Activated CD8-positive, alpha-beta memory T cell treated with anti-CD3 and anti-CD28 coated beads, Interleukin-2, amount 50 U/mL, for 24 hours (primary cell): Measurements from ENCODE around the gene GSTM3.
"Not testable (repeated sequence)": the region's sequence is repeated elsewhere in the genome, so short reads cannot be mapped to it uniquely, and the experiment has no call there.

Experiments
- DNase-seq: peaks from one replicate; pipeline ENCODE4 v3.0.0-alpha.2; 2020; ENCODE audit errors: extremely low read depth

Gene GSTM3

DNA sequence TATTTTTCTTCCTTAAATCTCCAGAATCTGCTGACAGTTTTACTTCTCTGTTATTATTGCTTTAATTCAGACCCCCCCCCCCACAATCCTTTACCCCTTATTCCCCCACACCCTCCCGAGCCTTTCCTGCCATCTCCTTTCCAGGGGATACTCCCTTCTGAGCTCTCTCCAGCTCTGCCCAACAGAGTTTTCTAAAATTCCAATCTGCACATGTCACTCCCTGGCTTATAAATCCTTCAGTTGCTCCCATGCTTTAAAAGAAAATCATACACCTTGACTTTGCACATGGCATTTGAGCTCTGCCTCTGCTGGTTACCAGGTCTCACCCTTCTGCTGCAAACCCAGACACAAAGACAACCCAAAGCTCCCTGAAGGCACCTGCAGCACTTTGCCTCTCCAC, 34.6 kb upstream of the GSTM3 start:
- no peak for DNase-seq

DNA sequence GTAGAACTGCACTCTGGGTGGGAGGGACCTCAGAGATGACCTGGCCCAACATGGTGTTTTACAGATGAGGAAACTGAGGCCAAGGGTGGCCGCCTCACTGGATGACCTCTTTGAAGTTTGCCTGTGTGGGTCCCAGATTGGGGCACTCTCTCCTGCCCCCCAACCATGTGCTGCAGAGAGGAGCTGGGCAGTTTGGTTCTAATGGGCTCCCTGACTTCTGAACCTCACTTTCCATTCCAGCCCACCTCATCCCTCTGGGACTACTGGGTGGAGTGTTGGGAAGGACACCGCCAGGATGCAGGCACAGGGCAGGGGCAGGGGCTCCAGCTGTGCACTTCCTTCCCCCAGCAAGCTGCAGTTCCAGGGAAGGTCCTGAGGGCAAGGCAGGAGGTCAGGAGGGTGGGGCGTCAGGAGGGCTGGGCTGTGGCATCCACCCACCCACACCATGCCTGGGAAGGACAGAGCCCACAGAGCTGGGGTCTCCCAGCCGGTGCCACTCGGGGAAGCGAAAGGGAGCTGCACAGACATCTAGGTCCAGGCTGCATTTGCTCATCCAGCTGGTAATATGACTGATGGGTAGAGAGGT, 33.2 kb upstream of the GSTM3 start:
- no peak for DNase-seq

DNA sequence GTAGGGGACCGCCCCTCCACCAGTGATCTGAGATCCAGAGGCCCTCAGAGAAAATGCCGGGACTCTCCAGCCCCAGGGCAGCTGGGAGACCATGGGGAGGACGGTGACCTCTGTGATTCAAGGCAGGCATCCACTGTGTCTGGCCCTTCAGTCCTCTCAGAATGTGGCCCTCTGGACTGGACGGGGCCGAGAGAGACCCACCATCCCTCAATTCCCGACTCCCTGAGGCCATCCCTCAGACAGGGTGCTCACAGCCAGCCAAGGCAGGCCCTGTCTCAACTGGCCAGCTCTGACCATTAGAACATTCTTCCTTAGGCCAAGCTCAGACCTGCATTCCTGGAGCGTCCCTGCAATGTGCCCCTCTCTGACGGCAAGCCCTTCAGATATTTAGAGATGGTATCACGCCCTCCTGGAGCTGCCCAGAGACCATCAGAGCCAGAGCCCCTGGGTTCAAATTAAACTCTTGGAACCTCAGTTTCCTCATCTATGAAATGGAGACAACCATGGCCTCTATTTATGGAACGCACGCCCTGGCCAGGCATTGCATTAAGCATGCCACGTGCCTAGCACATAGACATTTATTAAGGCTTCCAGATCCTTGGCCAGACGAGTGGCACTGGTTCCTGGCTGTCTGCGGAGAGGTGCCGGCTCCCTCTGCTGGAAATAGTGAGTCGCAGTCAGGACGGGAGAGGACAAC, 32.5 kb upstream of the GSTM3 start:
- DNase-seq: peak; percentile 39

DNA sequence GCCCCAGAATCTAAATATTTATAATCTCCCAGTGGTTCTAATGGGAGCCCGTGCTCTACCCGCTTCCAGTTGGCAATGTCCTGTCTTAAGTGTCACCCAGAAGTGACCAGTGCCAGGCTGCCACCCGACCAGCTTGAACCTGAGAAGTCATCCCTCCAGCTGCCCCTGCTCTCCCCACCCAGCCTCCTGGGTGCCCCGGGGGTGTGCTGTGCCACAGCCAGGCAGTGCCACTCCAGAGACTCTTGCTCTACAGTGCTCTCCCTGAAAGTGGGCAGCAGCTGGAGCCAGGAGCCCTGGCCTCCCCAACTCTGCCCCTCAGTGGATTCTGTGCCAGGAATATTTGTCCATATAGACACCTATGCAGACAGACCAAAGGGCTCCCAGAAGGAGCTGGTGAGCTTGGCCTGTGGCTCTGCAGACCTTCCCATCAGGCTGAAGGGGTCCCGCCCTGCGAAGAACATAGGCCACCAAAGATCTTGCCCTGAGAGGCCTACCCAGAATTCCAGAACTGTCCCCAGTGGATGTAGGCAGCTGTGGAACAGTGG, 31.9 kb upstream of the GSTM3 start:
- DNase-seq: no peak

DNA sequence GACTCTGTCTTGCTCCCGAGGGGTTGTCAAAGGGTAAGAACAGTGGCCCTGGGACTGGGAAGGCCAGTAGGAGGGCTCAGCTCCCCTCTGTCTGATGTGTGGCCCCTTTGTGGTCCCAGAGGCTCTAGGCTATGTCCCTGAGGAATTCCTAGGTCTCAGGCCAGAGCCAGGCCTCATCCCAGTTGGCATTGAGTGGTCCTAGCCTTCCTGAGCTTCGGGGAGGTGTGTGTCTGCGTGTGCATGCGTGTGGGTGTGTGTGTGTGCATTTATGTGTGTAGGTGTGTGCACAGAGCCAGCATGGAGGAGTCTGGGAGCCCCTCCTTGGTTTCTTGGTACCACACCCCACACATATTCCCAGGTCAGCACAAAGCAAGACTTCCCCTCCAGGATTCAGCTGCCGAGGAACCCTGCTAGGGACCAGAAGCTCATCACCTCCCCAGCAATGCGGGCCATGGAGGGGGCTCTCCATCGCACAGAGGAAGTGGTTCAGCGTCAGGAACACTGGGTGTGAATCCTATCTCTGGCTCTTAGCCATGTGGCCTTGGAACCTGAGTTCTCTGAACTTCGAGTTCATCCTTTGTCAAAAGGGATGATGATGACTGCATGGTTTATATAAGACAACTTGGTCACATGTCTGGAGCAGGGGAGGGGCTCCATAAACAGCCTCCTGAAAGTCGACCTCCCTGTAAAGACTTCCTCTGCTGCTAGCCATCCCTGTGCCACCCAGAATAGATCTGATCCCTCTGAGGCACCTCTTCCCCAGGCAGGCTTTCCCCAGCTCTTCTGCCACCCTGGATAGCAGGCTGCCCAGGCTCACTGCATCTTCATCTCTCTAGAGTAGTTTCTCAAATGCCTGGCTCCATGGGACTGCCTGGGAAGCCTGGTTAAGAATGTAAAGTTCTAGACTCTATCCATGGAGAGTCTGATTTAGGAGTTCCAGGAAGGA, 31.1 kb upstream of the GSTM3 start:
- DNase-seq: no peak

DNA sequence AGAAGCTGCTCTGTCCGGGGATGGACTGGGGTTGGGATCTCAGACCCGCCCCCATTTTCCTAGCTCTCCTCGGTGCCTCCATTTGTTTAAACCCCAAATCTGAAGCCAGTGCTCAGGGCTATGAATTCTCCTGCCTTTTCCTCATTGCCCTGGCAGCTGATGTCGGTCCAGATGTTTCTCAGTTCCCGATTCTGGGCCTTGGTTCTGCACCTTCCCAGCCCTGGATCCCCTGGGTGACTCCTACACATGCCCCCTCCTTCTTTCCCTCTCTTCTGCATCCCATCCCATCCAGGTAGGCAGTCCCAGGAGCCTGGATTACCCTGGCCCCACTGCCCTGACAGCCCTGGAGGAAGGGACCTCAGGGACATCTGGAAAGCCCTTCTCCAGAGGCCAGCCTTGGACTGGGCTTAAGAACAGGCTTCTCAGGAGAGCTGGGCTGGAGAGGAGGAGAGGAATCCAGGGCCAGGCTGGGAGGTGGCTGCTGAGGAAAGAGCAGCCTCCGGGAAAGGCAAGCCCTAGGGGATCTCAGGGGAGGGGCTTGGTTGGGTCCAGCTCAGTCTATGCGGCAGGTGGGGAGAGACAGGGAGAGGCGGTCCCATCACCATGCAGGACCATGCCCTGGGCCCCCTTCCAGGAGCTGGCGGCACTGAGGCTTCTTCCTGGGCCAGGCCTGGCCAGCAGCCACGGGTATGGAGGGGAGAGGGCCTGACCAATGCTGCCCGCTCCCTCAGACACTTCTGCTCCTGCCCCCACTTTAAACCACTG, 29.7 kb upstream of the GSTM3 start:
- no peak for DNase-seq

DNA sequence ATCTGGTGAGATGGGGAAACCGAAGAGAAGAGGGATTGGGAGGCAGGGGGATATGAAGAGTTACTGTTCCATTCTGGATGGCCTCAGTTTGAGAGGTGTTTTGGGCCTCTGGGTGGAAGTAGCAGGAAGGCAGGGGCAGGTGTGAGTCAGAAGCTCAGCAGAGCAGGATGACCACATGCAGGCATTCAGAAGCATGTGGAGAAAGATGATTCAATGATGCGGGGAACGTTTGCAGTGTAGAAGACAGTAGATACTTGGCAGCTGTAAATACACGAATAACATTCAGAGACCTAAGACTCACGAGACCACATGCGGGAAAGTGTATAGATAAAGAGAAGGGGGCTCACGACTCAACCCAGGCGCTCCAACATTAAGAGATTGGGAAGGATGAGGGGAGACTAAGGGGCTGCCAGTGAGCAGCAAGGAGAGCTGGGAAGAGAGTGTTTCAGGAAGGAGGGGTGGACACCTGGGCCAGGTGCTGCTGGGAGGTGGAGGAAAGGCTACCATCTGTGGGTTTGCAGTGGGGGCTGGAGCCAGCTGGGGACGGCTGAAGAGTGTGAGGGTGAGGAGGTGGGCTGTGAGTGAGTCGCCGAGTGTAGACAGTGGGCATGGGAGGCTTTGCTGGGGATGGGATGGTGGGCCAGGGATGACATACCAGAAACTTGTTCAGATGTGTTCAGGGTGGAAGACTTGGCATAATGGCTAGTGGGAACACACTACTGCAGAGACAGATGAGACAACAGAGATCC, 28.7 kb upstream of the GSTM3 start:
- DNase-seq: no peak

DNA sequence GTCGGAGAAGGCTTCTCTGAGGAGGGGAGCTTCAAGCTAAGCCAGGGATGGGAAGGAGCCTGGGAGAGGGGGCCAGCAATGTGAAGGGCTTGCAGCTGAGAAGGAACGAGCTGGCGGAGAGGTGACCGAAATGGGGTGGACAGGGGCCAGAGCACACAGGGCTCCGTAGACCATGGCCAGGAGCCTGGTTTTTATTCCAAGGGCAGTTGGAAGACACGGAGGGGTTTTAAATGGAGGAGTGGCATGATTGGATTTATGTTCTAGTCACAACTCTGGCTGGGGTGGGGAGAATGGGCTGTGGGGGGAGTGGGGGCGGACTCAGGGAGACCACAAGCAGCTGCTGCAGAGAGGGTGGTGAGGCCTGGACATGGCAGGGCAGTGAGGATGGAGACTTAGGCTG, 28.0 kb upstream of the GSTM3 start:
- DNase-seq: no peak

DNA sequence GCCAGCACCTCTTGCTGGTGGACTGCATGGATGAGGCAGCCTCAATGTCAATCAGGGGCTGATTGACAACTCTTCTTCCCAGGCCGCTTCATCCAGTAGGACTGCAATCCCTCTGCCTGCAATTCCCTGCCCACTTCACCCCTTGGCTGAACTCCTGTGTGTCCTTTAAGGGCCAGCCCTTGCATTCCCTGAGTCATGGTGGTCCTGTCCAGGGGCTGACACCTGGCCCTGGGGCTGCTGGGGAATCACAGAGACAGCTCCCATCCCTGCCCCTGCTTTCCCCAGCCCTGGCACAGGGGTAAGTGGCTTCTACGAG, 27.5 kb upstream of the GSTM3 start:
- no peak for DNase-seq

DNA sequence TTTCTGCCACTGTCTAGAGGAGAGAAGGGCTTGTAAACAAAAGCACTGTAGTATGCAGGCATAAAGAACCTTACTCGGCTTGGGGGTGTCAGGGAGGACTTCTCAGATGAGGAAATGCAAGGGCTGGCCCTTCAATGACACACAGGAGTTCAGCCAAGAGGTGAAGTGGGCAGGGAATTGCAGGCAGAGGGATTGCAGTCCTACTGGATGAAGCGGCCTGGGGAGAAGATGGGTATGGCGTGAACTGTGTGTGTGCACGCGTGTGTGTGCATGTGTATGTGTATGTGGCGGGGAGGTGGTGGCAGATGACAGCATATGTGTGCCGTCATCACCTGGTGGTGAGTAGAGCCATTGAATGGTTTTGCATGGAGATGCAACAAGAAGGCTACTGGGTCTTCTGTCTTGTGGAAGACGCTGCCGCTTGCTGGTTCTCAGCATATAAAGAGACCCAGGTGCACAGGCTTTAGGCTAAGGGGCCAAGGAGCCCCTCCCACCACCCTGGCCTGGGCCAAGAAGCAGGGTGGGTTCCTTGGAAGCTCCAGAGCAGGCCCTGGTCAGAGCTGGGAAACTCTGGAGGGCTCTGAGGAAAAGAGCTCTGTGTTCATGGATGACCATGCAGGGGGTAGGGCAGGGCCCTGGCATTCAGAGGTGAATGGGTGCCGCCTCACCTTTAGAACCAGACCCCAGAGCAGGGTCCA, 26.9 kb upstream of the GSTM3 start:
- no peak for DNase-seq

DNA sequence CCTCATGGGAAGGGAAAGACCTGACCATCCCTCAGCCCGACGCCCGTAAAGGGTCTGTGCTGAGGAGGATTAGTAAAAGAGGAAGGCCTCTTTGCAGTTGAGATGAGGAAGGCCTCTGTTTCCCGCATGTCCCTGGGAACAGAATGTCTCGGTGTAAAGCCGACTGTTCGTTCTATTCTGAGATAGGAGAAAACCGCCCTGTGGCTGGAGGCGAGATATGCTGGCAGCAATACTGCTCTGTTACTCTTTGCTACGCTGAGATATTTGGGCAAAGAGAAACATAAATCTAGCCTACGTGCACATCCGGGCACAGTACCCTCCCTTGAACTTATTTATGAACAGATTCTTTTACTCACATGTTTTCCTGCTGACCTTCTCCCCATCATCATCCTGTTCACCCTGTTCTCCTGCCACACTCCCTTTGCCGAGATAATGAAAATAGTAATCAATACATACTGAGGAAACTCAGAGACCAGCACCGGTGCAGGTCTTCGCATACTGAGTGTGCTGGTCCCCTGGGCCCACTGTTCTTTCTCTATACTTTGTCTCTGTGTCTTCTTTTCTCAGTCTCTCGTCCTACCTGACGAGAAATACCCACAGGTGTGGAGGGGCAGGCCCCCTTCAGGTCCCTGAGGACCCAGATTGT, 26.3 kb upstream of the GSTM3 start:
- not testable (repeated sequence) for DNase-seq

DNA sequence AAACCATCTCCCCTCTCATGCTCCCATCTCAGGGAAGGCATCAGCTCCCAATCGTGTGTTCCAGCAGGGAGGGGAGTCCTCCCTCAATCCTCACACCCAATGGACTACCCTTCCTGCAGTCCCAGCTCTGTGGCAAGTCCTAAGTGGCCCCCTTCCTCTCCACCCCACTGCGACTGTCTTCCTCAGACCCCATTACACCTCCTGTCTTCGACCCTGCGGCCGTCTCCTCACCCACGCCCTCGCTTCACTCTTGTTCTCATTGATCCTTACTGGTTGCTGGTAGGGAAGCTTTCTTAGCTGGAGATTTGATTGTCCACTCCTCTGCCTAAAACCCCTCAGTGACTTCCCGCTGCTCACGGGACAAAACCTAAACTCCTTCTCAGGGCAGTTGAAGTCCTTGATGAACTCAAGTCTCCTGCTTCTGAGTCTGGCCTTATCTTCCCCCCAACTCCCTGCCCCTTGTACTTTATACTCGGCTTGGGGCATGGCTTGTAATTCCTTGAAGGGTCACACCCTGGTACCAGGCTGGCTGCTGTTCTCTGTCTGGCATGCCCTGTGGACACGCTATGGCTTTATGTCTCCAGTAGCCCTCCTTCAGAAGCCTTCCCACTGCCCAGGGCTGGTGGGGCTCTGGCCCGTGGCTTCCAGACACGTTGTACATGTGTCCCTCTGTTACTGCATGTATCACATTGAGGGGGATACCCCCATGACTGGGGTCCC, 25.2 kb upstream of the GSTM3 start:
- DNase-seq: no peak

DNA sequence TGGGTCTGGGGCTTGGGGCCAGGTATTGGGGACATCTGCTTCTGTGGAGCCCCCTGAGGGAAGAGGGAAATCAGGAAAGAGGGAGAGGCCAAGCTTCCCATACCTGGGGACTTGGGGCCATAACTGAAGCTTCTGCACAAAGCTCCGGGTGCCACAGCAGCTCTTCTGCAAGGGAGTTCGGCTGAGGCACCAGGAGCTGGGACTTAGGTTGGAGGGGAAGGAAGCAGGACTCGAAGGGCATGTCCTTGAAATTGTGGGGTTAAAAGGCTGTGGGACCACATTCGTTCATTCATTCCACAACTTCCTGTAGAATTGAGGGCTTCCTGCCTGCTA, 24.6 kb upstream of the GSTM3 start:
- no peak for DNase-seq

DNA sequence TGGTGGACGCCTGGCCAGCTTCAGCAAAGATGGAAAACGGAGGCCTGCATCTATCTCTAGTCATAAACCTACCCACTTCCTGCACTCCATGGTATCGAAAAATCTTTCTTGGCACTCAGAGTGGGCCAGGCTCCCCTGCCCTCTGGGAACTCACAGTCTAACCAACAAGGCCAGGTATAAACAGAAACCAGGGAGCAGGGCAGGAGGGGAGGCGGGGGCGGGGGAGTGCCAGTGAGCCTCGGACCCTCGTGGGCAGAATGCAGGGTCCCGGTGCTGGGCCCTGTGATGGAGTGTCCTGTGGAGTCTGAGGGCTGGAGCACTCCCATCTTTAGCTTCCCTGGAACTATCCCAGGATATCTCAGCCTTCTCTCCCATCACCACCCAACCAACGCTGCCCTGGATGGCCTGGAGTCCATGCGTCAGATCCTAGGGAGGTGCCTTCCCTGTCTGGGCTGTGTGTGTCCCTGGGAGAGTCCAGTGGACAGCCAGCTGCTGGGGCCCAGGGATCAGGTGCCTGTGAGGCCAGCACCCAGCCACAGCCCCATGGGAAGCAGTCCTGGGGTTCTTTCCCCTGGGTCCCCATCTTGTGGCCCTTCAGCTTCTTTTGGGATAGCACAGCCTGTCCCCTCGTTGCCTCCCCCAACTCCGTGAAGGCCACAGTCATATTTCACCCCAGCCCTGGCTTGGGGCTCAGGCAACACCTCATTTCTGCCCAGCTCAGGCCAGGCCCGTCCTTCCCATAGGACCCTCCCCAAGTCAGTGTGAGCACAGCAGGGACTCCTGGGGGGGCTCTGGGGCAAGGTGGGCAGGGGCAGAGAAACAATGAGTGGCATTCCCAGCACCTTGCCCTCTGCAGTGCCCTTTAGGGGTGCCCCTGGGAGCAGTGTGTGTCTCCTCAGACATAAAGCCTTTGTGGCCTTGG, 24.0 kb upstream of the GSTM3 start:
- no peak for DNase-seq

DNA sequence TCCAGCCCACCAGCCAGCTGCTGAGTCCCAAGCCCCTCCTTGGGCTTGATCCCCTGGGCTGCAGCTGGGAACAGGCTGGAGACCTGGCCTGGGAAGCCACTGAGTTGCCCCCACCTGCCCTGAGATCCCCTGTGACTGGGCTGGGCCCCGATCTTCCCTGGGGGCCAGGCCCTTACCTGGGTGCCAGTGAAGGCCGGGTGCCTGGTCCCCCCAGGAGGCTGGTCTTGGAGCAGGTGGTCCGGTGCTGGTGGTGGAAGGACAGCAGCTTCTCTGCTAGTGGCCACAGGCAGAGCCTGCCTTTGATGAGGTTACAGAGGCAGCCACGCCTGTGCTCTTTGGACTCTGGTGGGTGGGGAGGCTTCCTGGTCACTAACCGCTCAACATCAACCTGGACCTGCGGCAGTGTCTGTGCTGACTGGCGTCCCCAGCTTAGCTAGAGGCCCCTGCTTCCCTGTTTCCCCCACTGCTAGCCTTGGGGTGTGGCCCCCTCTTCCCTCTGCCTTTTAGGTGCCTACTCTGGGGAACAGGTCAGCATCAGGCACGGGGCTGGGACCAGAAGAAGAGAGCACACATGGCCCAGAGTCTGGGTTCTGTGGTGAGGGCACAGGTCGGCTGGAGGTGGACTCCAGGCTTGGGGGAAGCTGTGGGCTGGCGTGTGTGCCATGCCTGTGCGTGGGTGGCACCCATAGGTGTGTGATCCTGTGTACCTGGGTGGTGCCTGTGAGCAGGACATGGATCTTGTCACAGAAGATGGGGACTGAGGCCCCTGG, 23.0 kb upstream of the GSTM3 start, which contains the start of gene EPS8L3:
Gene EPS8L3, minus strand, starts transcription at position 278 of the 770 bp plus-strand sequence. CDS start 2,174 bp downstream, outside the sequence.
- no peak for DNase-seq

DNA sequence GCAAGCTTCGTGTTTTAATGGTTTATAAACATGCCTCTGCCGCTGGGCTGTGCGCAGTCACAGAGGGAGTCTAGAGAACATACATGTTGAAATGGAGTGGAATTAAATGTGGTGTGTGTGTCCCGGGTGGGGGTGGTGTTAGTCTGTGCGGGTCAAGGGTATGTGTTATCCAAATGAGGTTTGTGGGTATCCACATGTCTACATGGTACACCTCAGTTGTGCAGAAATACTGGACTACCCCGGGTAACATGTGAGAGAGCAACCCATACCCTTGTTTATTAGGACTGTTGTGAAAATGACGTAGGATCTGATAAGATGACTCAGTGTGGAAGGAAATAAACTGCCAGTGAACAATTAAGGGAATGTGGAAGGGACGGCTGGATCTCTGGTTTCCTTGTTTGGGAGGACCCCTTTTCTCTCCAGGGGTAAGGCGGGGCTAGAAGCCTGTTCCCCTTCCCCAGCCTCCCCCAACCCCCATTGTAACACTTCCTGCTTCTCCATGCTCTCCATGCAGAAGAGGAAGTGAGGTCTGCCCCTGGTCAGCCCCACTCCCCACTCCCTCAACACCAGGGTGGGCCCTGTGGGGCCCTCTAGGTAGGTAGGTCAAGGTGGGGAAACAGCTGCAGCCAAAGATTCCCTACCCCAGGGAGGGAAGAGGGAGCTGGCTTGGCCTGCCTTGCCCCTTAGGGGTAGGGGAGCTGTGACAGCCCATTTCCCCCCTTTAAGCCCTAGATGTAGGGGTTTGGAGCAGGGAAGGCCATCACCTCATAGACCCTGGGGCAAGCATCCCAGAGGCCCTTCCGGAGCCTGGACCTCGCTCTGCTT, 22.2 kb upstream of the GSTM3 start:
- DNase-seq: no peak
